Hindlimb muscle (tissue), 1 donor: ENCODE measurements around the gene PLEKHF1. TPM values are rescaled to one million over a fixed set of nuclear protein-coding genes. Genes with fewer than 3 reads are reported as not detected.

ENCODE experiments used
- DNase-seq: peaks from one replicate; pipeline ENCODE4 v3.0.0-alpha.2; 2013
- polyA plus RNA-seq: library from polyadenylated mRNA; unstranded; fragments of 120-200 nt; gene quantifications from one replicate; pipeline ENCODE4 v1.2.1, GENCODE V29; 2013; ENCODE audit not compliant: insufficient read length

The PLEKHF1 gene
- polyA plus RNA-seq, 1 donor = 4.4 TPM

GRCh38 chr19:29679598-29680210 lies 14.4 kb downstream of the PLEKHF1 start:
- DNase-seq = no peak

GRCh38 chr19:29680447-29680846 lies 15.2 kb downstream of the PLEKHF1 start:
- no peak for DNase-seq

GRCh38 chr19:29680937-29681336 lies 15.7 kb downstream of the PLEKHF1 start:
- DNase-seq = no peak

GRCh38 chr19:29681422-29682235 lies 16.4 kb downstream of the PLEKHF1 start:
- peak; percentile 77 for DNase-seq

- no peak for DNase-seq
These were observed 17.1 kb downstream of the PLEKHF1 start for GRCh38 chr19:29682236-29682895.

GRCh38 chr19:29683009-29683408 lies 17.7 kb downstream of the PLEKHF1 start:
- DNase-seq = no peak

- DNase-seq = no peak
These were observed 20.1 kb downstream of the PLEKHF1 start for GRCh38 chr19:29685326-29685725.

- no peak for DNase-seq
These were observed 21.1 kb downstream of the PLEKHF1 start for GRCh38 chr19:29686285-29686805.

GRCh38 chr19:29687244-29687896 lies 22.1 kb downstream of the PLEKHF1 start:
- peak; percentile 62 for DNase-seq

- no peak for DNase-seq
These were observed 22.9 kb downstream of the PLEKHF1 start for GRCh38 chr19:29687897-29688728.

- no peak for DNase-seq
These were observed 25.6 kb downstream of the PLEKHF1 start for GRCh38 chr19:29690842-29691241.

GRCh38 chr19:29694161-29694560 lies 28.9 kb downstream of the PLEKHF1 start:
- no peak for DNase-seq

- peak; percentile 57 for DNase-seq
These were observed 29.7 kb downstream of the PLEKHF1 start for GRCh38 chr19:29694669-29695627.

- no peak for DNase-seq
These were observed 30.7 kb downstream of the PLEKHF1 start for GRCh38 chr19:29695765-29696564.

GRCh38 chr19:29696565-29696846 lies 31.2 kb downstream of the PLEKHF1 start:
- no peak for DNase-seq

- DNase-seq = no peak
These were observed 32.4 kb downstream of the PLEKHF1 start for GRCh38 chr19:29697523-29698261.

GRCh38 chr19:29699861-29700260 lies 34.6 kb downstream of the PLEKHF1 start:
- no peak for DNase-seq

- DNase-seq = no peak
These were observed 35.2 kb downstream of the PLEKHF1 start for GRCh38 chr19:29700498-29700897.
